HG03060 (cell line): ENCODE results near the gene EML1.
A peak's percentile ranks its signal among the peaks of the same experiment; 100 is the strongest.

Source experiments
- ATAC-seq: cut with Tn5 transposase; IDR thresholded peaks from one replicate; pipeline ENCODE4 v1.9.1; 2021; ENCODE audit warnings: low read depth, moderate number of reproducible peaks; ENCODE audit not compliant: unreplicated experiment

EML1 gene

DNA sequence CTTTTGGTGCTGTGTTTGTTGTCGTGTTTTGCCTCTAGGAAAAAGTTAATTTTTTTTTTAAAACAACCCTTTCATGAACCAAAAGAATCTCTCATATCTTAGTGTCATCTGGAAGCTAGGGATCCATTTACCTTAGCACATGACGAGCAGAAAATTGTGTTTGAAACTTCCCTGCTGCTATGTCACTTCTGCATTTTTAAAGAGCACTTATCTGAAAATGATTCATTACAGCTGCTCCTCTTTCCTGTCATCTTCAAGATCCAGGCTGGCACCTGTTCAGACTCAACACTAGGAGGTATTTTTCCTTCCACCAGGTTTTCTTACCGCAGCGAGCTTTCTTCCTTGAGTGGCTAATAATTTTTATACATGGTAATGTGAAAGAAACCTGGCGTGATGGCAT is 67.0 kb downstream of the EML1 start:
- ATAC-seq, result no peak

DNA sequence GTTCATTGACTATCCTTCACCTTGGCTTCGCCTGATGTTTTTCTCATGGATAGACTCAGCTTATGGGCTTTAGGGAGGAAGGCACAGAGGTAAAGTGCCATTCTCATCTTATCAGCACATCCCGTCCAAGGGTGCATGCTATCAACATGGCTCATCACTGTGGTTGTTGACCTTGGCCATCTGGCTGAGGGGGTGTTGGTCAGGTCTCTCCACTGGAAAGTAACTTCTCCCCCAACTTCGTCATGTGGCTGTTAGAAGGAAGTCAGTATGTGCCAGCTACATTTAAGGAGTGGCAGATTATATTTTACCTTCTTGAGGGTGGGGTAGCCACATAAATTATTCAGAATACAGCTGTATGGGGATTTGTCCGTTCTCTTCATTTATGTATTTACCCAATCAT is 68.9 kb downstream of the EML1 start:
- no peak for ATAC-seq

DNA sequence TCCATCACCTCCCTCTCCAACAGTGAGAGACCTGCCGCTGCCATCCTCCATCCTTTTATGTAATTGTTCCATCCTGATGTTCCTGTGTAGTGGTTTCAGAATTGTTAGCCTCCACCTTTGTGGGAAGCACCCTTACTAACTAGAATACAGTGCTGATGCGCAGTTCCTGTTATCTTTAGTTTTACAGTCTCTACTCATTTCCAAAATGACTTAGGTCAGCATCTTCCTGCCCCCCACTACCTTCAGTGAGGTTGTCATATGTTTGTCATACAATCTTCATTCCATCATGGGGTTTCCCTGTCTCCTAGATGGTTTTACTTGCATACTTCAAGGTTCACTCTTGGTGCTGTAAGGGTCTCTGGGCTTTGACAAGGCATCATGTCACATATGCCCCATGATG is 69.8 kb downstream of the EML1 start:
- ATAC-seq, result no peak

DNA sequence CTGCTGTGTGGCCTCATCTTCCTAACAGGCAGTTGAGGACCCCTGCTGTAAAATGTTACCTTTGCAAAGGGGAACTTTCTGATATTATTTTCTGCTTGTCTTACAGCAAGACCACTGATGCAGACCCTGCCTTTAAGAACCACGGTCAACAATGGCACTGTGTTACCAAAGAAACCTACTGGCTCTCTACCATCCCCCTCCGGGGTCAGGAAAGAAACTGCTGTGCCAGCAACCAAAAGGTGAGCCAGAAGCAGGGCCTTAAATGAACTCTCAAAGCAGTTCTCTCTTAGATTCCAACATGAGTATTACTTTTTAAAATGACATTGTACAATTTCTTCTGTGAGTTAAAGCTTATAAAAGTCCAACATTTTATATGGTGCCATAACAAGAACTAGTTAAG is 72.2 kb downstream of the EML1 start:
- ATAC-seq, result no peak

DNA sequence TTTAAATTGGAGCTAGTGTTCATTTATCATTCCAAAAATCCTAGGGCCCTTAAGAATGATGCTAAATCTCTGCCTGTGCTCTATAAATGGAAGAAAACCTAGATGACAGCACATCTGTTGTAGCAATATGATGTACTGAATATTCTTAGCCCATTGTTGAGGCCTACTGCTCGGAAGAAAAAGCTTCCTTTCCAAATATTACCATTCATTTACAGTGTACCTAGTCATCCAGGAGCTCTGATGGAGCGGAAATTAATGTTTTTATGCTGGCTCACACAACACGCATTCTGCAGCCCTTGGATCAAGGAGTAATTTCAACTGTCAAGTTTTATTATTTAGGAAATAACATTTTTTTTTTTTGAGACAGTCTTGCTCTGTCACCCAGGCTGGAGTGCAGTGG is 77.4 kb downstream of the EML1 start:
- no peak for ATAC-seq

DNA sequence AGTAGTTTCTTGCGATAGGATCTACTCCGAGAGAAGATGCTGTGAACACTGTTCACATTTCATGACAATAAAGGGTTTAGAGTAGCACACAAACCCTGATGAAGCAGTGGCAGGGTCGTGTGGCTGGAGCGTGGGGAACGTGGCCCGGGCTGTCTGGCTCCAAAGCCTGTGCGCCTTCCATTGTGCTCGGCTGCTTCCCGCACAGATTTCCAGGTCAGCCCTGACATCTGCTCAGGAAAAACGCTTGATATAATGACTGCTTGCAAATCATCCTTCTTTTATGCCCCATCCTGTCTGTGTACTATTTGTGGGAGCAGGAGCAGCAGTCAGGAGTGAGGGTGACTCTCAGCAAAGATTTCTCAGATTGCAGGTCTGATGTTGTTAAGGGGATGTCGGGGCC is 78.6 kb downstream of the EML1 start:
- ATAC-seq, result no peak

DNA sequence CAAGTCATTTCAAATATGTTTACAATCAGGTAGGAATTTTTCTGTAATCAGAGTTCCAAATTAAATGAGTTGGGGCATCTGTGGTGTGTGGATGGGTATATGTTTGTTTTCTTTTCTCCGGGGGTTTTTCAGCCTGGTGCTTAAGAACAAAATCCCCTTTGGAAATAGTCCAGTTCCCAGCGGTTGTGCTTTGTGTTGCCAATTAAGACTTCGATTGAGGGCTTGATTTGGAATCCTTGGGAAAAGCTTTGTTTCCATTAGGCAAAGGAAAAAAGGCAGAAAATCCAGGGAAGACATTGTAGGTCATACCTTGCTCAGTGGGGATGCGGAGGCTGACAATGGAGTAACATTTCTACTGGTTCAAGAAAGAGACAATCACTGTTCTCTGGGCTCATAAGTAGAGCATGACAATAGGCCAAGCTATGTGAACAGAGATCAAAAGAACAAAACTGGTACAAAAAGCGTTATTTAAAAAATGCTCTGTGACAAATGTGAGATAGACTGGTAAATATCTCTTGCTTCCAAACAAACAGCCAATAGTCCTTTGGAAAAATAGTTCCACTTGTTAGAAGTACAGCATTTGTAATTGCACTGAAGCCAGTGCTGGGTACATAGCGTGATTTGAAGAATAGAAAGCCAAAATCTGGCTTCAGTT is 79.7 kb downstream of the EML1 start:
- no peak for ATAC-seq

DNA sequence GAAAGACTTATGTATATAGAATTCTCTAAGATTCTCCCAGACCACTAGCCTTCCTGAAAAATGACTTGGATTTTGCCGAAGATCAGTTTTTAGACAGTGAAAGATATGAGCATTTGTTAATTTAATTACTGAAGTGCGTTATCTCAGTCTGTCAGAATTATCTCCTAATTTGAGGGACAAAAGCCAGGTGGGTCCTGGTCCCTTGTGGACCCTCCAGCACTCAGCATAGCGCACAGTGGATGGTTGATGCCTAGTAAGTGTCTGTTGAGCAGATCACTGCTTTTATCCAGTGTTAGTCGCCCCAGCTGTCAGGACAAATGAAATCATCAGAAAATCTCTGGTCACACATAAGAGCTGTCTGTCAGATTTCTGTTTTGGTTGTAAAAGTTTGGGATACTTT is 80.4 kb downstream of the EML1 start:
- no peak for ATAC-seq

DNA sequence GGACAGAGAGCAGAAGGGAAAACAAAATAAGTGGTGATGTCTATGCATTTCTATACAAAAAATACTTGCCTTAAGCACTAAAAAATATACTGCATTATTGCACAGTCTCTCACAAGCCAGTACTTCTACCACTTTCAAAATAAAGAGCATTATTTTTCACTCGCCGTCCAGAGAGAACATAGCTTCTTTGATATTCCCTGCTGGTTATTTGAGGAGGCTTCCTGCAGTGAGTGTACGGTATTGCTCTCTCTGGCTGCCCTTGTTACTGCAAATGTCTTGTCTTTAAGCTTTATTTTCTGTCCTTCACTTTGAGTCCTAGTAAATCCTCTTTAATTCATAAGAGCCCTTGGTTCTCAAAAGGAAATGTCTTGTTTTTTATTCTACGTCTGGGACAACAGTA is 81.1 kb downstream of the EML1 start:
- ATAC-seq, result no peak

DNA sequence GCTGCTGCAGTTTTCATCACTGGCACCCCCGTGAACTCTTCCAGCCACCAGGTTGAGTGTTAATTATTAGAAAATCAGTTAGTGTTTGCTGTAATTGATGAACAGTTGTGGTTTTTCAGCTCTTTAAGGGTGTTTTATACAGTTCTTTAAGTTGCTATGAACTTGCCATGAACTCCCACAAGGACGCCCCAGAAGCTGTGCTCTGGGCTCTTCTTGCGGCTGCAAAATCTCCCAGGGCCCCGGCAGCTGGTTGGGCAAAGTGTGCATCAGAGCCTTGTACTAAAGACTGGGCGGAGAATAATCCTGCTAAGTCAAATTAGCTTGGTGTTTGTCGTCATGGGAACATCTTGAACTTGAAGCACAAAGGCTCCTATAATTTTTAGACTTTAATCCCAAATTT is 82.2 kb downstream of the EML1 start:
- ATAC-seq, result no peak

DNA sequence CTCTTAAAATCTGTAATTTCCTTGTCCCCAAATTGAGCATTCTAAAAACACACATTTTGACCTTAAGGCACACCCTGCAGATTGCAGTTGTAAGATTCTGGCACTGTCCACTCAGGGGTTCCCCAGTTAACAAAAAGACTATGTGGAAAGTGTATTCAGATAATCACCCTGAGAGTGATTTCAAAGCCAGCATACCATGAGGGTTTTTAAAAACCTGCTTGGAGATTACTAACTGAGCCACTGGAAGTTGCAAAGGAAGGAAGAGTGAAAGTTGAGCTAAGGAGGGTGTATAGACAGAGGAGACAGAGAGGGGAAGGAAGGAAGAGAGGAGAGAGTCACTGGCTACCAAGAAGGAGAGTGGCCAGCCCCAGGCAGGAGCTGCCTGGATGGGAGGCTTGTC is 82.6 kb downstream of the EML1 start:
- ATAC-seq, result no peak

DNA sequence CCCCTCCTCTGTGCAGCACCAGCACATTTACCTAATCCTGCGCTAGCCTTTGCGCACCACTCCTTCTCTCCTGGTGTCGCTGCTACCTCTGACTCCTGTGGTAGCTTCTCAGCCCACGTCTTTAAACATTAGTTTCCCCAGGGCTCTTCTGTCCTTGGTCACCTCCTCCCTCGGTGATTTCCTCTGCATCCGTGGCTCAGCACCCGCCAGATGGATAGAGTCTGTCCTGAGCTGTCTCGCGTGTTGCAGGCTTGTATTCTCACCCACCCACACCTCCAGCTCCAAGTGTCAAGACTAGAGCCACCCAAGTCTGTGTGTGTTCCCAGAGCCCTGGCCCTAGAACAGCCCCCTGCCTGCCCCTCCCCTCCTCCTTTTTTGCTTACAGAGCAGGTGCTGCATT is 83.2 kb downstream of the EML1 start:
- no peak for ATAC-seq

DNA sequence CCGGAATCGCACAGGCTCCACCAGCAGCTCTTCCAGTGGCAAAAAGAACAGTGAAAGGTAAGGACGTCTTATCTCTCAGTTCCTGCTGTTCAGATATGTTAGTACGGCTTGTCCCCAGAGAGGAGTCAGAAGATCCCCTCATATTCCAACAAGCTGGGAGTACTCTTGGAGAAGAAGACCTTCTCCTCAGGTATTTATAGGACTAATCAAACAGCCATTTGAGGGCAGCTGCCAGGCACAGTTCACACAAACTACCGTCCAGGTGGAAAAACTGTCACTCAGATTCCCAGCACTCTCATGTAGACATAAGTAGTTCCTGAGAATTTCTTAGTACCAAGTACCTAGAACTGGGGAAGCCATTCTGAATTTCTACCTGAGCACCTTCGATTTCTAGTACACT is 85.3 kb downstream of the EML1 start:
- no peak for ATAC-seq

DNA sequence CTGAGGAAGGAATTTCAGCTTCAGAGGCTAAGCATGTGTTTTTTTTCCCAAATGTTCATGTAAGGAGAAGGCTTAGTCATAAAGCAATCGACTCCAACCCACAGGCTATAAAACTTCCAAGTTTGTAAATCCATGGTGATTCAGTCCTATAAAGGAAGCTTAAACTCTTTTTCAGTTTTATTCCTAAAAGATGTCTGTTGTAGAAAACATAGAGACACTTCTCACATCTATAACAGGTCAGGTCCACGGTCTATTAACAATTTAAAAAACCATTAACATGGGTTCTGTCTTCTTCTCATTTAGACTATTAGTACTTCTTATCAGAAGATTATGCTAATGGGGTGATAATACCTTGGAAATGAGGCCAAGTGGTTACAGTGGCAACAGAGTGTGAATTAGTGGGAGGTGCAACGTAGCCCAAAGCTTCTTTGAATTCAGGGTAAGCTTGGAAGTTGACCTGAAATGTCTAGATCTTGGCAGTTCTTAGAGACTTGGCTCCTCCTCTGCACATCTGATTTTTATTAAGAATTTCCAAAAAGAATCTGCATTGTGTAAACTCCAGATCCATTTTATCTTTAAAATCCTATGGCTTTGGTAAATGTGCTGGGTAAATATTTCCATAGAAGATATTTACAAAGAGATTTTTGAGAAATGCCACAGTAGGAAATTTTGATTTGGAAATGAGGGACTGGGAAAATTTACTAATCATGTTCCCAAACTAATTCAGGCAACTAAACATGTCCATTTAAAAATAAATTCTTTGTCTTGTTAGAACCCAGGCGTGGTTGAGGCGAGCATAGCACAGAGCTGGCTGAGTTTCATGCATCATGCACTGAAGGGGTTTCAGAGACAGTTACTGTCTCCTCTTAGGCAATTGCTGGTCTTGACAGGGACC is 86.4 kb downstream of the EML1 start:
- ATAC-seq, result no peak

DNA sequence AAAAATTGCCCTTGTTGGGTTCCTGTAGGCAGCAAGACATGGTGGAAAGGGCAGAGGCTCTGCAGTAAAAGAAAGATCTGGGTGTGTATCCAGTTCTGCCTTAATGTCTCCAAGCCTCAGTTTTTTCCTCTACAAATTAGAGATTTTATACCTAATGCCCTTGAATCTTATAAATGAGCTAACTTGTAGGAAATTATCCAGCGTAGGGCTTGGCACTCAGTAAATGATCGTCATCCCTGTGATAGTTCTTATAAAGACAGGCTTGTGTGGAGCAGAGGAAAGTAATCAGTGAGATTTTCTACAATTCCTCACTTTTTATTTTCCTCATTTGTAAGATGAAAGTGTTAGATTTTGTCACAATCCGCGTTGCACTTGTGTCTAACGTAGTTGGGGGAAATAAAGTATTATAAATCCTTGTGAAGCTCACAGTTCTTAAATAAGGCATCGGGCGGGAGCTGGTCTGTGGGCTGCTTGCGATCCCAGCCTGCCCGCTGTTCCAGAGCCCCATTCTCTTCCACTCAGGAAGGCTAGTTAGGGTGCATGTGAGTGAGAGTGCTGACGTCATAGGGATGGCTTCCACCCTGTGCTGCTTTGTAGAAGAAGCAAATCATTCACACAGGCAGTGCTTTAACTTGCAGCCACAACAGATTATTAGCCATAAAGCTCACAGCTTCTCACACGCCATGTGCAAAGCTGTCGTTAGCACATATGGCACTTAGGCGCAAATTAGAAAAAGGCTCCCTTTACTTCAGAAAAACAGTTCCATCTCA is 87.6 kb downstream of the EML1 start:
- ATAC-seq, result no peak

DNA sequence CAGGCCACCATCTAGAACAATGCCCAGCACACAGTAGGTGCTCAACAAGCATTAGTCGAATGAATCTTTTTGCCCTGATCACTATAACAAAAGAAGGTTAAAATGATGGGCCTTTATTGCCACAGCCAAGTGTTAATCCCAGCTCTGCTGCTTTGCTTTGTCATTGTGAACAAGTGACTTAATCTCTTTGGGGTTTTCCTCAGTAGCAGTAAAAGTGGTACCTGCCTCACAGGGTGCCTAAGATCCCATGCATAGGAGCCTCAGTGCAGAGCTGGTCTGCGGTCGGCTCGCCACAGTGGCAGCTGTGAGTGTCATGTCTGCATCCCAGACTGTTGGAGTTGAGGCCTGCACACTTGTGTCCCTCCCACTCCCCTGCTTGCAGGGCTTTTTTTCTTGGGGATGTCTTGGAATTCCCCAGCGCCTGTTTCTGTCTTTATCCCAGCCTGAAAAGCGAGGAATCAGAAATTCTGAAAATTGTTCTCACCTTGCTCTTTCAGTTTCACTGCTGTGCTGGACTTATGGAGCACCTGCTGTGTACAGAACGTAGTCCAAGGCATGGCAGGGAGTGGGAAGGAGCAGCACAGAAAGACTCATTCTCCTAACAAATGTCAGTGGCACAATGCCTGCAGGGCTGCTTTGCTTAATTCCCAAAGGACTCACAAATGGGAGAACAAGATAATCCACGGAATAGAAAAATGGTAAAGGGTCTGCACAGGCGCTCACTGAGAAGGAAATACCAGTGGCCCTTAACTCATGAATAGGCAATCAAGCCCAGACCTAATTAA is 90.8 kb downstream of the EML1 start:
- ATAC-seq, result no peak

DNA sequence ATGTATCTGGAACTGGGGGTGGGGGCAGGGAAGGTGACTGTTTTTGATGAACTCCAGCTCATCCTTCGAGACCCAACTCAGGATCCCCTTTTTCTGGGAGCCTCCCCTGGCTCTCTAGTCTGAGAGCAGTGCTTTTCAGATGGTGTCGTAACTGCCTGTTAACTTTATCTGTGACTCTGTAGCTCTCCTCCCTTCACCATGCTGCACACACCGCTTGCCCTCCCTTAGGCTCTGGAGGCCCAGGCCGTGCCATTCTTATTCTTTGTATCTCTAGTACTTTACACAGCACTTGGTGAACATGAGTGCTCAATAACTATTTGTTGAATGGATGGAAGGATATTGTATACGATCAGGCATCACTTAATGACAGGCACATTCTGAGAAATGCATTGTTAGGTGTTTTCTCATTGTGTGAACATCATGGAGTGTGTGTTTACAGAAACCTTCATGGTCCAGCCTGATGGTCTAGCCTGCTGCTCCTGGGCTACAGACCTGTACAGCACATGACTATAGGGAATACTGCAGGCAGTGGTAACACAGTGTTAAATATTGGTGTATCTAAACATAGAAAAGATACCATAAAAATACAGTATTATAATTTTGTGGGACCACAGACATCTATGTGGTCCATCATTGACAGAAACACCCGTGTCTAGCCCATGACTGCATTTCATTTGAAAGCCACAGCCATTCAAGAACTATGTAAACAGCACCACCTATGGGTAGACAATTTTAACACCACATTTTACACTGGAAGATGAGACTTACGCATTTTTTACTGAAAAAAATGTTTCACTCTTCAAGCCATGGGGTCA is 91.8 kb downstream of the EML1 start:
- ATAC-seq, result peak; percentile 59

DNA sequence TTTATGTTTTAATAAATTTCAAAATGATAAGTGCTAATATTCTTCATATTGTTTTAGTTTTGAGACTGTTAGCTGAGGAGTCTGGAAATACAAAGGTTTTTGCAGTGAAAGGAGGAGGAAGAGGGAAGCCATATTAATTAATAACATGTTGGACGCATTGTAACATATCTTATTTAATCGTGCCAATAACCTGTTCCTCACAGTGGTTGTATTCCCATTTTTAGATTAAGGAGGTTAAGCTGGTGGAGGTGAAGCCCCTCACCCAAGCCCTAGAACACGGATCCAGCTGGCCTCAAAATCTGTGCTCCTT is 92.4 kb downstream of the EML1 start:
- ATAC-seq, result no peak

DNA sequence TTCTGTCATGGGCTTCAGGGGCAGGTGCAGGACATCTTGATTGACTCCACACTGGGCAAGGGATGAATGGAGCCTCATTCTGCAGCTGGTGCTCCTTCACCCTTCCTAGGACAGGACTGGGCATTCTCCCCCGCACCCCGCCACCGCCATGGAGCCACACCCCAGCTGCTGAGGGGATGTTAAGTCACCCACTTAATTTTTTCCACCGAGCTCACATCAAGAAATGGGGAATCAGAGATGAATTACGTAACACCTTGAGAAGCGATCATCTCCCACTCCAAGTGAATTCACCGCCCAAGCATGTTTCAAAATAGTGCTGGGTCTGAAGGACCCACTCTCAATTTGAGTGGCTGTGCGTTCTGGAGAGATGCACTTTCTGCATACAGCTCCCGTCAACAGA is 94.2 kb downstream of the EML1 start:
- ATAC-seq, result no peak

DNA sequence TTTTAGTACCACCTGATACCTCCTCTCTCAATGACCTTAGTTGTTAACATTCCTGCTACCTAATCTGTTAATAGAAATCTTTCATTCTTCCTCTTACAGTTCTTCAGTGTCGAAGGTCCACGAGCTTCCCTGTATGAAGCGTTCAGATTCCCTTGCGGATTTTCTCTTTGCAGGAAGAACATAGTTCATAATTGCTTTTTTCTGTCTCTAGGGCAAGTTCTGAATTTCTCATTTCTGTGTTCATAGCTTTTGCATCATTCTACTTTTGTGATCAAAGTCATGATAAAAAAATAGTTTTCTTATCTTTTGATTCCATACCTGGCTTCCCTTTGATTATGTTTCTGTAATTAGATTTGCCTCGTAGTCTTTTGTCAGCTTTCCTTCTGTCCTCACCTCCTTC is 94.9 kb downstream of the EML1 start:
- no peak for ATAC-seq
